Upper lobe of left lung (tissue), 6 donors: Measurements from ENCODE around the gene KIAA1755. TPM values are rescaled to one million over a fixed set of nuclear protein-coding genes. Genes with fewer than 3 reads are reported as not detected.

ENCODE experiments used
- ATAC-seq, 2 donors: fragments of 200-7000 bp; cut with Tn5 transposase; one replicate each; pipeline ENCODE4 v1.9.1; 2022; ENCODE audit warnings: mild to moderate bottlenecking in 2 of 2, moderate library complexity in 2 of 2; ENCODE audit not compliant: low FRiP score in 2 of 2
- DNase-seq, 2 donors: peaks; one replicate each; pipeline ENCODE4 v3.0.0-alpha.2; 2019 to 2020
- H3K27ac ChIP-seq, 4 donors: fragments of 200-600 bp; sonication (generic); one replicate each; pipeline ENCODE4 v1.5.1; 2016 to 2019
- H3K27me3 ChIP-seq, 4 donors: fragments of 200-600 bp; sonication (generic); one replicate each; pipeline ENCODE4 v1.5.1; 2017 to 2019
- H3K36me3 ChIP-seq, 4 donors: fragments of 200-600 bp; sonication (generic); one replicate each; pipeline ENCODE4 v1.5.1; 2016 to 2019
- H3K4me1 ChIP-seq, 4 donors: fragments of 200-600 bp; sonication (generic); one replicate each; pipeline ENCODE4 v1.5.1; 2018 to 2019
- H3K4me3 ChIP-seq, 4 donors: fragments of 200-600 bp; sonication (generic); one replicate each; pipeline ENCODE4 v1.5.1; 2017 to 2019; ENCODE audit warnings: mild to moderate bottlenecking in 2 of 4, moderate library complexity in 1 of 4
- H3K9me3 ChIP-seq, 4 donors: fragments of 200-600 bp; sonication (generic); one replicate each; pipeline ENCODE4 v1.5.1; 2018 to 2019
- CTCF ChIP-seq, 6 experiments: fragments of 450-650 bp in 4 of 6; fragments of 200-600 bp in 2 of 6; sonication (generic) in 2 of 6; IDR thresholded peaks; one replicate each; pipeline ENCODE4 v1.5.1; 2016 to 2019; ENCODE audit warnings: antibody characterized with exemption in 6 of 6
- EP300 ChIP-seq, 4 donors: sonication (generic); formaldehyde crosslinking; IDR thresholded peaks; one replicate each; pipeline ENCODE4 v1.5.1; 2017; ENCODE audit warnings: antibody characterized with exemption in 4 of 4, control low read depth in 2 of 4
- POLR2A ChIP-seq, 4 donors: fragments of 450-650 bp; IDR thresholded peaks; one replicate each; pipeline ENCODE4 v1.5.1; 2016 to 2017; ENCODE audit warnings: antibody characterized with exemption in 4 of 4, mild to moderate bottlenecking in 2 of 4
- POLR2AphosphoS5 ChIP-seq, 2 donors: sonication (generic); formaldehyde crosslinking; IDR thresholded peaks; one replicate each; pipeline ENCODE4 v1.5.1; 2017; ENCODE audit warnings: antibody characterized with exemption in 2 of 2
- WGBS, 2 donors: methylation state at CpG; one replicate each; pipeline ENCODE4 v1.1.5; 2017 to 2018; 5-methylcytosine and 5-hydroxymethylcytosine counted together
- total RNA-seq, 6 donors: library from RNA; depleted of rRNA in 4 of 6; stranded (reverse); fragments of >200 nt in 4 of 6; gene quantifications; one replicate each; pipeline versions ENCODE4 v1.1.0 to v1.2.1, GENCODE V29; 2016 to 2021
- donor health status: DM: no; HTN: no; CAD: no; lungs with moderate emphysema.
- donor health status: DM: no; HTN: yes; CAD: no; lungs with severe emphysema.

KIAA1755 gene
- total RNA-seq, 6 donors from 2014 or later = 0.15 to 3.1 (median 1.4) TPM

- Histone ChIP-seq H3K4me3 (no peak overlapping the region), H3K4me1 (no peaks in the 10 kb centered on the region), H3K27ac (no peak overlapping the region), H3K9me3 (no peaks in the 10 kb centered on the region), H3K27me3 (no peaks in the 10 kb centered on the region), H3K36me3 (no peaks in the 10 kb centered on the region)
- ATAC-seq (no peak), DNase-seq (no peak)
- 78 to 82% methylated on average over 6 of the region's 6 CpGs for WGBS, 2 donors
- TF ChIP-seq EP300 (IDR thresholded peaks at IDR 0.05) (no peak), POLR2AphosphoS5 (IDR thresholded peaks at IDR 0.05) (no peak), POLR2A (IDR thresholded peaks at IDR 0.05) (no peak), CTCF (IDR thresholded peaks at IDR 0.05) (no peak)
These were observed 45.8 kb upstream of the KIAA1755 start for GRCh38 chr20:38306379-38306778.

GRCh38 chr20:38305541-38305940, 45.0 kb upstream of the KIAA1755 start:
- WGBS, 2 donors = 80% methylated on average over 4 of the region's 4 CpGs

GRCh38 chr20:38304845-38305447, 44.4 kb upstream of the KIAA1755 start:
- peak overlapping the region in 1 of 4 donors; percentile 64 for H3K27ac ChIP-seq
- H3K9me3 ChIP-seq = no peaks in the 10 kb centered on the region
- 30 to 59% methylated on average over 8 of the region's 8 CpGs for WGBS, 2 donors
- no peak for TF ChIP-seq EP300 (IDR thresholded peaks at IDR 0.05)
- TF ChIP-seq POLR2AphosphoS5 (IDR thresholded peaks at IDR 0.05) = no peak
- TF ChIP-seq POLR2A (IDR thresholded peaks at IDR 0.05) = no peak
- TF ChIP-seq CTCF (IDR thresholded peaks at IDR 0.05) = peak in 4 of 6 experiments; percentile 20 to 30 (median 28)
- no peak overlapping the region for H3K4me3 ChIP-seq
- H3K4me1 ChIP-seq = peaks cover 0 to 6% (median 0%) of the 10 kb centered on the region in 4 donors
- DNase-seq (peak in 1 of 2 donors; percentile 73), ATAC-seq (peak; percentile 41 to 51)
- no peaks in the 10 kb centered on the region for H3K36me3 ChIP-seq
- no peaks in the 10 kb centered on the region for H3K27me3 ChIP-seq

More at GRCh38 chr20:38305541-38305940, 45.0 kb upstream of the KIAA1755 start:
- no peak for DNase-seq
- Histone ChIP-seq H3K36me3 (no peaks in the 10 kb centered on the region), H3K27ac (no peak overlapping the region), H3K9me3 (no peaks in the 10 kb centered on the region), H3K4me3 (no peak overlapping the region), H3K27me3 (no peaks in the 10 kb centered on the region), H3K4me1 (no peaks in the 10 kb centered on the region)
- TF ChIP-seq CTCF (IDR thresholded peaks at IDR 0.05) (no peak), POLR2AphosphoS5 (IDR thresholded peaks at IDR 0.05) (no peak)
- no peak for ATAC-seq

- ATAC-seq = peak; percentile 55 to 63
- no peaks in the 10 kb centered on the region for H3K27me3 ChIP-seq
- H3K9me3 ChIP-seq = no peaks in the 10 kb centered on the region
- WGBS, 2 donors = 54 to 66% methylated on average over 18 to 21 of the region's 21 CpGs
- H3K4me3 ChIP-seq = no peak within 1 kb of the TSS
- peak within 1 kb of the TSS in 2 of 4 donors; percentile 27 to 64 for H3K27ac ChIP-seq
- H3K36me3 ChIP-seq = no peaks in the 10 kb centered on the region
- DNase-seq = peak; percentile 73
- H3K4me1 ChIP-seq = peaks cover 3 to 15% (median 7%) of the 10 kb centered on the region in 4 donors
- TF ChIP-seq POLR2AphosphoS5 (IDR thresholded peaks at IDR 0.05) (peak in 1 of 2 donors; percentile 31), POLR2A (IDR thresholded peaks at IDR 0.05) (no peak)
These were observed 43.4 kb upstream of the KIAA1755 start, which contains the start of gene BPI for GRCh38 chr20:38303908-38304379. BPI (plus strand) TSS chr20:38304156; CDS start chr20:38304224, 68 bp downstream.

GRCh38 chr20:38302786-38303185, 42.3 kb upstream of the KIAA1755 start:
- no peak for TF ChIP-seq POLR2AphosphoS5 (IDR thresholded peaks at IDR 0.05)
- ATAC-seq (no peak), DNase-seq (no peak)
- H3K36me3 ChIP-seq = no peaks in the 10 kb centered on the region
- no peak overlapping the region for H3K27ac ChIP-seq
- 29 to 47% methylated on average over 10 of the region's 11 CpGs for WGBS, 2 donors
- H3K27me3 ChIP-seq = no peaks in the 10 kb centered on the region
- H3K4me1 ChIP-seq = peaks cover 3 to 22% (median 11%) of the 10 kb centered on the region in 4 donors
- no peak overlapping the region for H3K4me3 ChIP-seq
- no peaks in the 10 kb centered on the region for H3K9me3 ChIP-seq

- no peak for TF ChIP-seq POLR2AphosphoS5 (IDR thresholded peaks at IDR 0.05)
- no peak for ATAC-seq
- no peak for DNase-seq
- H3K27ac ChIP-seq = no peak overlapping the region
- H3K4me3 ChIP-seq = no peak overlapping the region
- H3K36me3 ChIP-seq = no peaks in the 10 kb centered on the region
- no peaks in the 10 kb centered on the region for H3K9me3 ChIP-seq
- H3K27me3 ChIP-seq = no peaks in the 10 kb centered on the region
- peaks cover 3 to 24% (median 12%) of the 10 kb centered on the region in 4 donors for H3K4me1 ChIP-seq
- WGBS, 2 donors = 90 to 91% methylated on average over 3 of the region's 3 CpGs
These were observed 40.8 kb upstream of the KIAA1755 start for GRCh38 chr20:38301309-38301708.
